ENCODE measurements around the gene VEPH1. TPM values are rescaled to one million over a fixed set of nuclear protein-coding genes. Genes with fewer than 3 reads are reported as not detected.

VEPH1 gene
- total RNA-seq, 1 donor: 152 TPM

DNA sequence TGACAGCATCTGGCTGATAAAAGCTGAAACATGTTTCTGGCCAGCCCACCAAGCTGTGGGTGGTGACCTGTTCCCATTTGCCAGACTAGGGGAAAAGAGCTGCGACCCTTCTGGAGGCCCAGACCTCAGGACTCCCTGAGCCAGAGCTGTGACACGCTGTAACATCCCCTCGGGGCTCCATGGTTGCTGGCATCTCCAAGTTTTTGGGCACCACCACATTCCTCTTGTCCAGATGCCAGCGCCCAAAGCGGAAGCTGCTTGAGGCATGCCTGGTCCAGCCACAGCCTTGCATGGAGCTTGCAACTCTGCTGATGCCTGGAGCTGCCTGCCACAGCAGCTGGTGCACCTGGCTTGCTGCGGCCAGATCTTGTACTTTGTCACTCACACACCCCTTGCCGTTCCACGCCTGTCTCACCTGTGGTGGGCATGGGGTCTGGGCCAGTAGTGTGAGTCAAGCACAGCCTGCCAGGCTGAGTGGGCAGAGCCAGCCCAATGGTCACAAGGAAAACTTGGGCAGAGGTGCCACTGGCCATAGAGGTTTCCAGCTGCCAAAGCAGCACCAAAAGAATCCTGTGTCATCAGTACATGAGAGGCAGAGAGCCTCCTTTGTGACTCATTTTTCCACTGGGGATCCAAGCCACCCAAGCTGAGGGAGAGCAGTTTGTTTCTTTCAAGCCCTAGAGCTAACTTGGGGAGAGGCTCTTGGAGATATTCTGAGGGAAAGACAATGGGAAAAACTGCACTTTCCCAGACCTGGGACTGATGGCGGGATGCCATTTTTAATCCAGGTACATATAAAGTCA lies 112.3 kb downstream of the VEPH1 start:
- TF ChIP-seq, protein P1, sequence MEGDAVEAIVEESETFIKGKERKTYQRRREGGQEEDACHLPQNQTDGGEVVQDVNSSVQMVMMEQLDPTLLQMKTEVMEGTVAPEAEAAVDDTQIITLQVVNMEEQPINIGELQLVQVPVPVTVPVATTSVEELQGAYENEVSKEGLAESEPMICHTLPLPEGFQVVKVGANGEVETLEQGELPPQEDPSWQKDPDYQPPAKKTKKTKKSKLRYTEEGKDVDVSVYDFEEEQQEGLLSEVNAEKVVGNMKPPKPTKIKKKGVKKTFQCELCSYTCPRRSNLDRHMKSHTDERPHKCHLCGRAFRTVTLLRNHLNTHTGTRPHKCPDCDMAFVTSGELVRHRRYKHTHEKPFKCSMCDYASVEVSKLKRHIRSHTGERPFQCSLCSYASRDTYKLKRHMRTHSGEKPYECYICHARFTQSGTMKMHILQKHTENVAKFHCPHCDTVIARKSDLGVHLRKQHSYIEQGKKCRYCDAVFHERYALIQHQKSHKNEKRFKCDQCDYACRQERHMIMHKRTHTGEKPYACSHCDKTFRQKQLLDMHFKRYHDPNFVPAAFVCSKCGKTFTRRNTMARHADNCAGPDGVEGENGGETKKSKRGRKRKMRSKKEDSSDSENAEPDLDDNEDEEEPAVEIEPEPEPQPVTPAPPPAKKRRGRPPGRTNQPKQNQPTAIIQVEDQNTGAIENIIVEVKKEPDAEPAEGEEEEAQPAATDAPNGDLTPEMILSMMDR (IDR thresholded peaks at IDR 0.05; ENCODE audit: insufficient read depth, low read length): no peak
- no peak overlapping the region for H3K4me3 ChIP-seq (ENCODE audit: low read depth, low read length)
- peak; percentile 16 for DNase-seq (ENCODE audit: low read depth)

DNA sequence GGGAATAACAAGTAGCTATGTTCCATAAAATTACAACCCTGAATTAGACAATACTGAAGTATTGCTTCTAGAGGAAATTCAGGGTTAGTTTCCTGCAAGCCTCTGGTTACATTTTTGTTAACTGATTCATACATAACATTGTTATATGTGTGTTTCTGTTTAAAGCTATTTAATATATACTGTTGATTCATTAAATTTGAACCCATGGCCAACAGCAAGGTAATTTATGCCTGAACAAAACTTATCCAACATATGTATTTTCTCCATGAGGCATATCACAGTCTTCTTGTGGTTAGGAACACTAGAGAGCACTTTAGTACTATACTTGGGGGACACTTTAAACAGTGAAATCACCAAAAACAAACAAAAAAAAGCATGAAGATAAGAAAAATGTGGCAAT lies 114.2 kb downstream of the VEPH1 start:
- DNase-seq (ENCODE audit: low read depth): peak; percentile 39
- no peak overlapping the region for H3K4me3 ChIP-seq (ENCODE audit: low read depth, low read length)
- TF ChIP-seq, protein P1 (IDR thresholded peaks at IDR 0.05; ENCODE audit: insufficient read depth, low read length): no peak

DNA sequence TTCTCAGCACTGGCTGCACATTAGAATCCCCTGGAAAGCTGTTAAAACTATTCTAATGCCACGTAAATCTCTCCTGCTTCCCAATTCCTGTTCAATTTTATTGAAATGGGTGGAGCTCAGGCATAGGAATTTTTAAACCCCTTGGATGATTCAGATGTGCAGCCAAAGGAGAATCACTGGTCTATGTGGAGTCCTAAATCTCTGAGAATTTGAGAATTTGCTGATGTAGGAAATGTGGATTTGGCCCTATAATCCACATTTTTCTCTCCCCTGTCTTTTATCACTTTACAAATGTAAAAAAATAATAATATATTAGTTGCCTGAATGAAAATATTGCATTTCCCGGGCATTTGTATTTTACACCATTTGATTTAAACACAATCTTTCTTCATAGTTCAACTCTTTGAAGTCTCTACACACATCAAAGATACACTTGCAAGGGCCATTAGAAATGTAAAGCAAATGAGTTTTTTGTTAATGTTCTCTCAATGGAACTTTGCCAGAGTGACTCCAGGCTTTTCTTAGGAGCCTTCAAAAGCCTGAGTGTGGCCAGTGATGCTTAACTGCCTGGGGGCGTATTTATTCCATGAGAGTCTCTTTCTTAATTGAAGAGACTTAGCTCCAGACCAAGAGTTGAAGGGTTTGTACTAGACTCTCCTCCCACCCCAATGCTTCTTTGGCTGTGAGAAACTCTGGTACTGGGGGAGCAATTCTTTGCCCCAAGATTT lies 115.3 kb downstream of the VEPH1 start:
- no peak overlapping the region for H3K4me3 ChIP-seq (ENCODE audit: low read depth, low read length)
- no peak for DNase-seq (ENCODE audit: low read depth)
- TF ChIP-seq, protein P1 (IDR thresholded peaks at IDR 0.05; ENCODE audit: insufficient read depth, low read length): no peak

DNA sequence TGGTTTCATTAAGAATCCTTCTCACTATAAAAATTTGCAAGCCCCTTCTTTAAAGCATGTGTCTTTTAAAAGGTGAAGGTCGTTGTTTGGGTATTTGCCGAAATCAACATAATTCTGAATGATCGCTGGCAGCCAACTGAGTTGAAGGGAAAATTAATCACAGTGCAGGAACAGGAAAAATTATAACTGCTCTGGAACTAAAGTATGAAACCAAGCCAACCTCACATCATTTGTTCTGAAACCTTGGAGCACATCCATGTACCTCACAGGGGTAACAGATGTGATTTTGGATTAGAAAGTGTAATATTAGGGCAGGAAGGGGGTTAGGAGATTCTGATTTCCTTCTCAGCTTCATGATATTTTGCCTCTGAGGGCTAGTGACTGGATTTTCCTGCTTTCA lies 118.7 kb downstream of the VEPH1 start:
- DNase-seq (ENCODE audit: low read depth): peak; percentile 18
- H3K4me3 ChIP-seq (ENCODE audit: low read depth, low read length): no peak overlapping the region
- TF ChIP-seq, protein P1 (IDR thresholded peaks at IDR 0.05; ENCODE audit: insufficient read depth, low read length): no peak

DNA sequence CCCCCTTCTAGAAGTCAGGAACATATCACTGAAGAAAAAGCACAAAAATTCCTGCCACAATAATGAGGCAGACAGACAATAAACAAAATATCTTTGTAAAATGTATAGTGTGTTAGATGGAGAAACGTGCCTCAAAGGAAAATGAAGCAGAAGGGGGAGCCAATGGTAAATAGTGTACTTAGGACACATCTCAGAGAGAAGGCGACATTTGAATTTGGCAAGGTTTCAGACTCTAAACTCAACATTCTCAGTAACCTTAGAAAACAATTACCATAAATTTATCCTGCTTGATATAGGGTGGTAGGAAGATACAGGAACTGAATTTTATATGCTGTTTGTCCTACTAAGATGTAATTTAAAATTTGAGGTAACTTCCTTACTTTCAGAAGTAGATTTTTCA lies 119.2 kb downstream of the VEPH1 start:
- H3K4me3 ChIP-seq (ENCODE audit: low read depth, low read length): no peak overlapping the region
- no peak for DNase-seq (ENCODE audit: low read depth)
- TF ChIP-seq, protein P1 (IDR thresholded peaks at IDR 0.05; ENCODE audit: insufficient read depth, low read length): no peak

DNA sequence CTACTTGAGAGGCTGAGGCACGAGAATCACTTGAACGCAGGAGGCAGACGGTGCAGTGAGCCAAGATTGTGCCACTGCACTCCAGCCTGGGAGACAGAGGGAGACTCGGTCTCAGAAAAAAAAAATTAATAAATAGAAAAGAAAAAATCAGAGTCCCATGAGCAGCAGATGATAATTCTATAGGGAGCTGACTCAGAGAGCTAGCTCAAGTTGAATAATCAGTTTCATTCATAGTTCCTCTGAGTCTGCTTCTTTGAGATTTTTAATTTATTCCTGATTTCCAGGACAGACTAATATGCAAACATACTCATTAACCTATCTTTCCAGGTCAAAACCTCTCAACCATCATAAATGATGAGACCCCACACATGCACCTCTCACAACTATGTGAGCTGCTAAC lies 121.6 kb downstream of the VEPH1 start:
- TF ChIP-seq, protein P1 (IDR thresholded peaks at IDR 0.05; ENCODE audit: insufficient read depth, low read length): no peak
- H3K4me3 ChIP-seq (ENCODE audit: low read depth, low read length): no peak overlapping the region
- no peak for DNase-seq (ENCODE audit: low read depth)
